Measurements from ENCODE around the gene SLC20A1. TPM values are rescaled to one million over a fixed set of nuclear protein-coding genes. Genes with fewer than 3 reads are reported as not detected.

The SLC20A1 gene, protein sequence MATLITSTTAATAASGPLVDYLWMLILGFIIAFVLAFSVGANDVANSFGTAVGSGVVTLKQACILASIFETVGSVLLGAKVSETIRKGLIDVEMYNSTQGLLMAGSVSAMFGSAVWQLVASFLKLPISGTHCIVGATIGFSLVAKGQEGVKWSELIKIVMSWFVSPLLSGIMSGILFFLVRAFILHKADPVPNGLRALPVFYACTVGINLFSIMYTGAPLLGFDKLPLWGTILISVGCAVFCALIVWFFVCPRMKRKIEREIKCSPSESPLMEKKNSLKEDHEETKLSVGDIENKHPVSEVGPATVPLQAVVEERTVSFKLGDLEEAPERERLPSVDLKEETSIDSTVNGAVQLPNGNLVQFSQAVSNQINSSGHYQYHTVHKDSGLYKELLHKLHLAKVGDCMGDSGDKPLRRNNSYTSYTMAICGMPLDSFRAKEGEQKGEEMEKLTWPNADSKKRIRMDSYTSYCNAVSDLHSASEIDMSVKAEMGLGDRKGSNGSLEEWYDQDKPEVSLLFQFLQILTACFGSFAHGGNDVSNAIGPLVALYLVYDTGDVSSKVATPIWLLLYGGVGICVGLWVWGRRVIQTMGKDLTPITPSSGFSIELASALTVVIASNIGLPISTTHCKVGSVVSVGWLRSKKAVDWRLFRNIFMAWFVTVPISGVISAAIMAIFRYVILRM
- polyA plus RNA-seq (2013, experiment 1 of 2) = 37.4 TPM
- 38.3 TPM for polyA plus RNA-seq (2013, experiment 2 of 2)

DNA sequence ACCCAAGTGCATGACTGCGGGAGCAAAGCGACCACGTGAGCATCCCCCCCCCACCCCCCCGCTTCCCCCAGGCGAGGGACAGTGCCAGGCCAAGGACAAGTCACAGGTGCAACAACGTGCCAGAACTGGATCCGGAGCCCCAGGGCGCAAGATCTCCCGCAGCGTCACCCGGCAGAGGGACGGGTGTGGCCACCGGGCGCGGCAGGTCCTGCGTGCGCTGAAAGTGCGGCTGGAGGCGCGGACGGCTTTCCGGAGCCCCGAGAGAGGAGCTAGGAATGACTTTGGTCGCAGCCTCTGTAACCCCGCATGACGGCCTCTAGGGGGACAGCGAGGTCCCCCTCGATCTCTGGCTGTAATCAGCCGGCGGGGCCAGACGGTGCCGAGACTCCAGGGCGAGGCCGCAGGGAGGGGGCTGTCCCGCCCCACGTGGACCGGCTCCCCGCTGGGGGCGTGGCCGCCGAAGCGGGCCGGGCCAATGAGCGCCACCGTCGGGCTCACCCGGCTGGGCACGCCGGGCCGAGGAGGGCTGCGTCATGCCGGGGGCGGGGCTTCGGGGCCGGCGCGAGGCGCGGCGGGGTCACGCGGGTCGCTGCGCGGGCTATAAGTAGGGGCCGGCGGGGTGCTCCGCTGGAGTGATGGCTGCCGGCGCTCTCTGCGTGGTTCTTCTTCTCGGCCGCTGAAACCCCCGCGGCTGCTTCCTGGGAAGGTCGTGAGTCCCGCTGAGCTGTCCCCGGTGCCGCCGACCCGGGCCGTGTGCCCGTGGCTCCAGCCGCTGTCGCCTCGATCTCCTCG lies at the start of gene SLC20A1:
Gene SLC20A1 (plus strand): TSS at position 630 of the 792 bp plus-strand sequence. CDS start 890 bp downstream, outside the sequence.
- H3K4me1 ChIP-seq (ENCODE audit: control insufficient read depth in 2 of 2, insufficient read depth in 1 of 2, low read depth in 1 of 2, low read length in 2 of 2) = peaks cover 10 to 16% of the 10 kb centered on the region in 2 donors
- WGBS, 2 donors (ENCODE audit: extremely low coverage in 2 of 2, insufficient read length in 2 of 2, insufficient replicate concordance in 1 of 2) = no CpG with 5 or more reads among the region's 87 CpGs

DNA sequence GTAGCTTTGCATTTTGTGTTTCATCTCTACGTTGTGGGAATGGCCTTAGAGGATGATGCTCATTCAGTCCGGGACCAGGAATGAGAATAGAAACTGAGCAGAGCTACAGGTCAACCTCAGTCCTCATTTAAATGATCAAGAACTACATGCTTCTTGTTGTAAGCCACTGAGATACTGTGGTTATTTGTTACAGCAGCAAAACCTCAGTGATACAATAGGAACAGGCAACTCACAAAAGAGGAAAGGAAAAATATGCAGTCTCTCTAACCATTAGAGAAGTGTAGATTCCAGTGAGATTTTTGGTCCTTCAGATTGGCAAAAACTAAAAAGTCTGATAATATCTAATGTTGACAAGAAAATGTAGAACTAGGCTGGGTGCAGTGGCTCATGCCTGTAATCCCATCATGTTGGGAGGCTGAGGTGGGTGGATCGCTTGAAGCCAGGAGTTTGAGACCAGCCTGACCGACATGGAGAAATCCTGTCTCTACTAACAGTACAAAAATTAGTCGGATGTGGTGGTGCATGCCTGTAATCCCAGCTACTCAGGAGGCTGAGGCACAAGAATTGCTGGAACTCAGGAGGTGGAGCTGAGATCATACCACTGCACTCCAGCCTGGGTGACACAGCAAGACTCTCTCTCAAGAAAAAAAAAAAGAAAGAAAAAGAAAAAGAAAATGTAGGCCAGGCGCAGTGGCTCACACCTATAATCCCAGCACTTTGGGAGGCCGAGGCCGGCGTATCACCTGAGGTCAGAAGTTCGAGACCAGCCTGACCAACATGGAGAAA lies 48.0 kb upstream of the SLC20A1 start:
- H2BK15ac ChIP-seq (ENCODE audit: low read length) = no peak overlapping the region
- WGBS, 2 donors (ENCODE audit: extremely low coverage in 2 of 2, insufficient read length in 2 of 2, insufficient replicate concordance in 1 of 2) = no CpG with 5 or more reads among the region's 10 CpGs
- DNase-seq (ENCODE audit: low spot score) = no peak
- H3K18ac ChIP-seq (ENCODE audit: low read length) = no peak overlapping the region
- H3K4me2 ChIP-seq (ENCODE audit: insufficient read depth, low read length, poor library complexity, severe bottlenecking) = no peak overlapping the region
- H3K79me1 ChIP-seq (ENCODE audit: low read depth, low read length) = no peaks in the 10 kb centered on the region
- H3K9me3 ChIP-seq (replicated peaks in 1 of 2; ENCODE audit: control insufficient read depth in 2 of 2, insufficient read depth in 1 of 2, low read depth in 1 of 2, low read length in 2 of 2) = no peaks in the 10 kb centered on the region
- no peak overlapping the region for H3K27ac ChIP-seq (replicated peaks; ENCODE audit: low read length)
- H3K36me3 ChIP-seq (replicated peaks in 1 of 2; ENCODE audit: control insufficient read depth in 2 of 2, insufficient read depth in 2 of 2, low read length in 2 of 2) = peaks cover 0 to 6% of the 10 kb centered on the region in 2 donors
- no peak overlapping the region for H3K23ac ChIP-seq (ENCODE audit: low read depth, low read length, poor library complexity)
- H3K4me3 ChIP-seq (ENCODE audit: low read length in 2 of 2) = no peak overlapping the region
- no peak overlapping the region for H2AFZ ChIP-seq (ENCODE audit: low read length)
- no peak overlapping the region for H3K9ac ChIP-seq (ENCODE audit: low read depth, low read length, poor library complexity)
- H2BK12ac ChIP-seq (ENCODE audit: low read length) = no peak overlapping the region
- no peak overlapping the region for H3K14ac ChIP-seq (ENCODE audit: low read length)
- no peak overlapping the region for H4K8ac ChIP-seq (ENCODE audit: low read depth, low read length)
- H3K27me3 ChIP-seq (ENCODE audit: control insufficient read depth in 3 of 3, insufficient read depth in 3 of 3, low read depth in 1 of 3, low read length in 3 of 3) = no peaks in the 10 kb centered on the region
- no peak overlapping the region for H4K91ac ChIP-seq (ENCODE audit: low read depth, low read length, poor library complexity)
- H3K4me1 ChIP-seq (ENCODE audit: control insufficient read depth in 2 of 2, insufficient read depth in 1 of 2, low read depth in 1 of 2, low read length in 2 of 2) = no peaks in the 10 kb centered on the region
- no peak overlapping the region for H2AK5ac ChIP-seq (ENCODE audit: low read depth, low read length)
- no peak overlapping the region for H3K4ac ChIP-seq (ENCODE audit: low read length)
- no peak overlapping the region for H2BK5ac ChIP-seq (ENCODE audit: low read length)
- H2BK120ac ChIP-seq (ENCODE audit: low read depth, low read length) = no peak overlapping the region

More for the DNA sequence above, at the start of gene SLC20A1:
- peaks cover 2% of the 10 kb centered on the region for H3K79me1 ChIP-seq (ENCODE audit: low read depth, low read length)
- H2BK15ac ChIP-seq (ENCODE audit: low read length) = no peak within 1 kb of the TSS
- peak within 1 kb of the TSS; percentile 82 for H3K23ac ChIP-seq (ENCODE audit: low read depth, low read length, poor library complexity)
- H4K8ac ChIP-seq (ENCODE audit: low read depth, low read length) = no peak within 1 kb of the TSS
- H3K4me3 ChIP-seq (ENCODE audit: low read length in 2 of 2) = peak within 1 kb of the TSS; percentile 60 to 99
- peak within 1 kb of the TSS; percentile 97 for H3K18ac ChIP-seq (ENCODE audit: low read length)
- DNase-seq (ENCODE audit: low spot score) = peak; percentile 94
- peaks cover 0 to 14% (median 0%) of the 10 kb centered on the region in 3 experiments for H3K27me3 ChIP-seq (ENCODE audit: control insufficient read depth in 3 of 3, insufficient read depth in 3 of 3, low read depth in 1 of 3, low read length in 3 of 3)
- H2AFZ ChIP-seq (ENCODE audit: low read length) = peak within 1 kb of the TSS; percentile 89
- H3K36me3 ChIP-seq (replicated peaks in 1 of 2; ENCODE audit: control insufficient read depth in 2 of 2, insufficient read depth in 2 of 2, low read length in 2 of 2) = peaks cover 7 to 38% of the 10 kb centered on the region in 2 donors
- no peak within 1 kb of the TSS for H2BK12ac ChIP-seq (ENCODE audit: low read length)
- peak within 1 kb of the TSS; percentile 96 for H3K9ac ChIP-seq (ENCODE audit: low read depth, low read length, poor library complexity)
- no peak within 1 kb of the TSS for H3K4ac ChIP-seq (ENCODE audit: low read length)
- peak within 1 kb of the TSS; percentile 35 for H4K91ac ChIP-seq (ENCODE audit: low read depth, low read length, poor library complexity)
- H3K27ac ChIP-seq (replicated peaks; ENCODE audit: low read length) = peak within 1 kb of the TSS; percentile 73
- peak within 1 kb of the TSS; percentile 58 for H3K14ac ChIP-seq (ENCODE audit: low read length)
- H2BK120ac ChIP-seq (ENCODE audit: low read depth, low read length) = peak within 1 kb of the TSS; percentile 20
- peak within 1 kb of the TSS; percentile 69 for H2BK5ac ChIP-seq (ENCODE audit: low read length)
- H3K4me2 ChIP-seq (ENCODE audit: insufficient read depth, low read length, poor library complexity, severe bottlenecking) = peak within 1 kb of the TSS; percentile 82
- H3K9me3 ChIP-seq (replicated peaks in 1 of 2; ENCODE audit: control insufficient read depth in 2 of 2, insufficient read depth in 1 of 2, low read depth in 1 of 2, low read length in 2 of 2) = no peaks in the 10 kb centered on the region
- peak within 1 kb of the TSS; percentile 51 for H2AK5ac ChIP-seq (ENCODE audit: low read depth, low read length)

DNA sequence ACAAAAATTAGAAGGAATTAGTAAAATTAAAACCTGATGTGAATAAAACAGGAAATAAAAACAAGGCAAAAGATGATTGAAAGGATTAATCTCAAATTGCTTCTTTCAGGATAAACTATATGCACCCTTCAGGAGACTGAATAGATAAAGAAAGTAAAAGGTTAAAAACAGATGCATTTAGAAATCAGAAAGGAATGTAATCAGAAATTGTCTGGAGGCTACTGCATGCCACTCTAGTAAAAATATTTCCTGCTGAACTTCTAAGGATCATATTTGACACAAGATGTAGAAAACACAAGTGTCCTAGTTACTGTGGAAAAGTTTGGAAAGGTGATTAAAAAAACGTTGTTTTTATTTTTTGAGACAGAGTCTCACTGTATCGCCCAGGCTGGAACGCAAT lies 45.1 kb upstream of the SLC20A1 start:
- H3K36me3 ChIP-seq (replicated peaks in 1 of 2; ENCODE audit: control insufficient read depth in 2 of 2, insufficient read depth in 2 of 2, low read length in 2 of 2) = no peaks in the 10 kb centered on the region
- H4K8ac ChIP-seq (ENCODE audit: low read depth, low read length) = no peak overlapping the region
- H2BK12ac ChIP-seq (ENCODE audit: low read length) = no peak overlapping the region
- no peak overlapping the region for H3K14ac ChIP-seq (ENCODE audit: low read length)
- no peak overlapping the region for H3K4ac ChIP-seq (ENCODE audit: low read length)
- H2BK5ac ChIP-seq (ENCODE audit: low read length) = no peak overlapping the region
- H2BK15ac ChIP-seq (ENCODE audit: low read length) = no peak overlapping the region
- H3K9ac ChIP-seq (ENCODE audit: low read depth, low read length, poor library complexity) = no peak overlapping the region
- no peaks in the 10 kb centered on the region for H3K9me3 ChIP-seq (replicated peaks in 1 of 2; ENCODE audit: control insufficient read depth in 2 of 2, insufficient read depth in 1 of 2, low read depth in 1 of 2, low read length in 2 of 2)
- no CpG with 5 or more reads among the region's 3 CpGs for WGBS, 2 donors (ENCODE audit: extremely low coverage in 2 of 2, insufficient read length in 2 of 2, insufficient replicate concordance in 1 of 2)
- no peak overlapping the region for H3K27ac ChIP-seq (replicated peaks; ENCODE audit: low read length)
- no peak overlapping the region for H3K4me2 ChIP-seq (ENCODE audit: insufficient read depth, low read length, poor library complexity, severe bottlenecking)
- peak overlapping the region; percentile 56 for H2AFZ ChIP-seq (ENCODE audit: low read length)
- no peaks in the 10 kb centered on the region for H3K27me3 ChIP-seq (ENCODE audit: control insufficient read depth in 3 of 3, insufficient read depth in 3 of 3, low read depth in 1 of 3, low read length in 3 of 3)
- H2BK120ac ChIP-seq (ENCODE audit: low read depth, low read length) = no peak overlapping the region
- H3K18ac ChIP-seq (ENCODE audit: low read length) = no peak overlapping the region
- no peak overlapping the region for H2AK5ac ChIP-seq (ENCODE audit: low read depth, low read length)
- no peak overlapping the region for H3K4me3 ChIP-seq (ENCODE audit: low read length in 2 of 2)
- no peak overlapping the region for H4K91ac ChIP-seq (ENCODE audit: low read depth, low read length, poor library complexity)
- H3K79me1 ChIP-seq (ENCODE audit: low read depth, low read length) = no peaks in the 10 kb centered on the region
- no peak for DNase-seq (ENCODE audit: low spot score)
- no peak overlapping the region for H3K23ac ChIP-seq (ENCODE audit: low read depth, low read length, poor library complexity)
- no peaks in the 10 kb centered on the region for H3K4me1 ChIP-seq (ENCODE audit: control insufficient read depth in 2 of 2, insufficient read depth in 1 of 2, low read depth in 1 of 2, low read length in 2 of 2)

Data from neuronal stem cell (in vitro differentiated cells).